EH (cell line): ENCODE measurements around the gene C14orf93.
"Not testable (repeated sequence)": the region's sequence is repeated elsewhere in the genome, so short reads cannot be mapped to it uniquely, and the experiment has no call there.

ENCODE experiments used
- DNase-seq: peaks from one replicate; pipeline ENCODE4 v3.0.0-alpha.2; 2015; ENCODE audit warnings: low read depth

The C14orf93 gene

GRCh38 chr14:23020143-23021128, 10.5 kb upstream of the C14orf93 start:
- no peak for DNase-seq

GRCh38 chr14:23018107-23018506, 8.2 kb upstream of the C14orf93 start:
- no peak for DNase-seq

GRCh38 chr14:23017091-23017490, 7.1 kb upstream of the C14orf93 start:
- no peak for DNase-seq

GRCh38 chr14:23015618-23016017, 5.7 kb upstream of the C14orf93 start:
- DNase-seq = no peak

GRCh38 chr14:23013749-23014054, 3.8 kb upstream of the C14orf93 start:
- DNase-seq = not testable (repeated sequence)

GRCh38 chr14:23013054-23013748, 3.3 kb upstream of the C14orf93 start:
- no peak for DNase-seq

- no peak for DNase-seq
Measured at GRCh38 chr14:23009483-23009938, 432 bp downstream of the C14orf93 start.

GRCh38 chr14:23008831-23009230, 1.1 kb downstream of the C14orf93 start:
- DNase-seq = peak; percentile 19

GRCh38 chr14:23006544-23007419, 3.2 kb downstream of the C14orf93 start:
- peak; percentile 97 for DNase-seq

GRCh38 chr14:23006188-23006534, 3.8 kb downstream of the C14orf93 start:
- peak; percentile 17 for DNase-seq

GRCh38 chr14:23005451-23006187, 4.3 kb downstream of the C14orf93 start:
- peak; percentile 29 for DNase-seq

- DNase-seq = not testable (repeated sequence)
Measured at GRCh38 chr14:23004274-23004673, 5.7 kb downstream of the C14orf93 start.

GRCh38 chr14:23002592-23002991, 7.4 kb downstream of the C14orf93 start:
- DNase-seq = no peak

- DNase-seq = no peak
Measured at GRCh38 chr14:23000860-23001259, 9.1 kb downstream of the C14orf93 start.

- DNase-seq = no peak
Measured at GRCh38 chr14:22998329-22999012, 11.5 kb downstream of the C14orf93 start.

- DNase-seq = no peak
Measured at GRCh38 chr14:22997676-22998323, 12.1 kb downstream of the C14orf93 start.

GRCh38 chr14:22996768-22997654, 12.9 kb downstream of the C14orf93 start:
- DNase-seq = no peak

- no peak for DNase-seq
Measured at GRCh38 chr14:22995889-22996625, 13.9 kb downstream of the C14orf93 start.
